Right forelimb (tissue), 1 donor: Measurements from ENCODE around the gene HCN2.

Experiments used
- DNase-seq: peaks from one replicate; pipeline ENCODE4 v3.0.0-alpha.2; 2018

HCN2 gene

GRCh38 chr19:589693-590395 is at the start of gene HCN2:
Gene HCN2, plus strand, starts transcription at chr19:589881. Its CDS starts 65 bp downstream, at chr19:589946.
- no peak for DNase-seq

- DNase-seq: no peak
Measured at GRCh38 chr19:540867-541637, 48.6 kb upstream of the HCN2 start.

- no peak for DNase-seq
Measured at GRCh38 chr19:541699-542098, 48.0 kb upstream of the HCN2 start.

GRCh38 chr19:542173-542866 is 47.4 kb upstream of the HCN2 start:
- no peak for DNase-seq

GRCh38 chr19:543910-544608 is 45.6 kb upstream of the HCN2 start, which contains the start of gene GZMM:
Gene GZMM, plus strand, starts transcription at chr19:544053. Its CDS starts 19 bp downstream, at chr19:544072.
- no peak for DNase-seq

- no peak for DNase-seq
Measured at GRCh38 chr19:547117-547516, 42.6 kb upstream of the HCN2 start.

- no peak for DNase-seq
Measured at GRCh38 chr19:547836-548720, 41.6 kb upstream of the HCN2 start.

- DNase-seq: no peak
Measured at GRCh38 chr19:548886-549830, 40.5 kb upstream of the HCN2 start.

GRCh38 chr19:554817-555216 is 34.9 kb upstream of the HCN2 start:
- no peak for DNase-seq

- DNase-seq: no peak
Measured at GRCh38 chr19:555474-555808, 34.2 kb upstream of the HCN2 start.

GRCh38 chr19:556611-557382 is 32.9 kb upstream of the HCN2 start:
- DNase-seq: no peak

- no peak for DNase-seq
Measured at GRCh38 chr19:558770-559439, 30.8 kb upstream of the HCN2 start.

GRCh38 chr19:560121-560520 is 29.6 kb upstream of the HCN2 start:
- DNase-seq: no peak

- DNase-seq: no peak
Measured at GRCh38 chr19:566403-566802, 23.3 kb upstream of the HCN2 start.

- DNase-seq: no peak
Measured at GRCh38 chr19:566844-567243, 22.8 kb upstream of the HCN2 start.

GRCh38 chr19:567296-567900 is 22.3 kb upstream of the HCN2 start:
- DNase-seq: no peak

- no peak for DNase-seq
Measured at GRCh38 chr19:570251-570686, 19.4 kb upstream of the HCN2 start.

- no peak for DNase-seq
Measured at GRCh38 chr19:570937-571565, 18.6 kb upstream of the HCN2 start.

- DNase-seq: no peak
Measured at GRCh38 chr19:571566-571974, 18.1 kb upstream of the HCN2 start.
